ENCODE data around the gene RBMXL3.
"Not testable (repeated sequence)": the region's sequence is repeated elsewhere in the genome, so short reads cannot be mapped to it uniquely, and the experiment has no call there.

RBMXL3 gene

GRCh38 chrX:115189110-115189509 lies at the start of gene RBMXL3:
Gene RBMXL3 (plus strand): TSS chrX:115189410. CDS start chrX:115189442, 32 bp downstream.
- DNase-seq (ENCODE audit: low read depth, low spot score), result no peak

GRCh38 chrX:115142057-115142456 lies 47.2 kb upstream of the RBMXL3 start:
- DNase-seq (ENCODE audit: low read depth, low spot score), result no peak

GRCh38 chrX:115147220-115147619 lies 42.0 kb upstream of the RBMXL3 start:
- DNase-seq (ENCODE audit: low read depth, low spot score), result peak; percentile 6

- no peak for DNase-seq (ENCODE audit: low read depth, low spot score)
Measured at GRCh38 chrX:115173181-115173580, 16.0 kb upstream of the RBMXL3 start.

GRCh38 chrX:115174548-115174947 lies 14.7 kb upstream of the RBMXL3 start:
- DNase-seq (ENCODE audit: low read depth, low spot score), result no peak

GRCh38 chrX:115177932-115178331 lies 11.3 kb upstream of the RBMXL3 start:
- peak; percentile 4 for DNase-seq (ENCODE audit: low read depth, low spot score)

GRCh38 chrX:115178473-115178872 lies 10.7 kb upstream of the RBMXL3 start:
- DNase-seq (ENCODE audit: low read depth, low spot score), result no peak

GRCh38 chrX:115183980-115184379 lies 5.2 kb upstream of the RBMXL3 start:
- no peak for DNase-seq (ENCODE audit: low read depth, low spot score)

- no peak for DNase-seq (ENCODE audit: low read depth, low spot score)
Measured at GRCh38 chrX:115189646-115190635, 731 bp downstream of the RBMXL3 start.

GRCh38 chrX:115190636-115191489 lies 1.7 kb downstream of the RBMXL3 start:
- no peak for DNase-seq (ENCODE audit: low read depth, low spot score)

GRCh38 chrX:115191490-115192243 lies 2.5 kb downstream of the RBMXL3 start:
- DNase-seq (ENCODE audit: low read depth, low spot score), result no peak

GRCh38 chrX:115192244-115192700 lies 3.1 kb downstream of the RBMXL3 start:
- DNase-seq (ENCODE audit: low read depth, low spot score), result no peak

- no peak for DNase-seq (ENCODE audit: low read depth, low spot score)
Measured at GRCh38 chrX:115204040-115204439, 14.8 kb downstream of the RBMXL3 start.

GRCh38 chrX:115209547-115209946 lies 20.3 kb downstream of the RBMXL3 start:
- not testable (repeated sequence) for DNase-seq (ENCODE audit: low read depth, low spot score)

- no peak for DNase-seq (ENCODE audit: low read depth, low spot score)
Measured at GRCh38 chrX:115214151-115214550, 24.9 kb downstream of the RBMXL3 start.

- DNase-seq (ENCODE audit: low read depth, low spot score), result no peak
Measured at GRCh38 chrX:115214605-115215004, 25.4 kb downstream of the RBMXL3 start.

GRCh38 chrX:115217346-115217745 lies 28.1 kb downstream of the RBMXL3 start:
- DNase-seq (ENCODE audit: low read depth, low spot score), result not testable (repeated sequence)

GRCh38 chrX:115226929-115227328 lies 37.7 kb downstream of the RBMXL3 start:
- DNase-seq (ENCODE audit: low read depth, low spot score), result peak; percentile 35

- DNase-seq (ENCODE audit: low read depth, low spot score), result no peak
Measured at GRCh38 chrX:115229337-115230003, 40.3 kb downstream of the RBMXL3 start.

- no peak for DNase-seq (ENCODE audit: low read depth, low spot score)
Measured at GRCh38 chrX:115232933-115233496, 43.8 kb downstream of the RBMXL3 start.

Measured in astrocyte of the hippocampus (primary cell).